ENCODE measurements around the gene PREX1.
A peak's percentile ranks its signal among the peaks of the same experiment; 100 is the strongest.

The PREX1 gene

GRCh38 chr20:48680650-48681049 is 147.1 kb downstream of the PREX1 start:
- no peak for DNase-seq

- no peak for DNase-seq
Measured at GRCh38 chr20:48679599-48679998, 148.2 kb downstream of the PREX1 start.

DNA sequence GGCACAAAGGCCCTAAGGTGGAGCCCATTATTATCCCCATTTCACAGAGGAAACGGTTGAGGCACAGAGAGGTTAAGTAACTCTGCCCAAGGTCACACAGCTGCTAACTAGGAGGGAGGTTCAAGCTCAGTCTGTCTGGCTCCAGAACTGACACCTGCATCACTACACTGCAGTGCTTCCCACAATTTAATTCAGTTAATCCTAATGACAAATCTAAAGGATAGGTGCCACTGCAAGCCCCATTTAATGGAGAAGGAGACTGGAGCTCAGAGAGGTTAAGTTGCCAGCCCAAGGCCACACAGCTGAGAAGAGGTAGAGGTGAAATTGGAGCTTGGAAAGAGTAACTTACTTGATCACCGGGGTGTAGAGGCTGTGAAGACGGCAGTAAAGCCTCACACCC is 148.8 kb downstream of the PREX1 start:
- no peak for DNase-seq

- no peak for DNase-seq
Measured at GRCh38 chr20:48678421-48678820, 149.4 kb downstream of the PREX1 start.

DNA sequence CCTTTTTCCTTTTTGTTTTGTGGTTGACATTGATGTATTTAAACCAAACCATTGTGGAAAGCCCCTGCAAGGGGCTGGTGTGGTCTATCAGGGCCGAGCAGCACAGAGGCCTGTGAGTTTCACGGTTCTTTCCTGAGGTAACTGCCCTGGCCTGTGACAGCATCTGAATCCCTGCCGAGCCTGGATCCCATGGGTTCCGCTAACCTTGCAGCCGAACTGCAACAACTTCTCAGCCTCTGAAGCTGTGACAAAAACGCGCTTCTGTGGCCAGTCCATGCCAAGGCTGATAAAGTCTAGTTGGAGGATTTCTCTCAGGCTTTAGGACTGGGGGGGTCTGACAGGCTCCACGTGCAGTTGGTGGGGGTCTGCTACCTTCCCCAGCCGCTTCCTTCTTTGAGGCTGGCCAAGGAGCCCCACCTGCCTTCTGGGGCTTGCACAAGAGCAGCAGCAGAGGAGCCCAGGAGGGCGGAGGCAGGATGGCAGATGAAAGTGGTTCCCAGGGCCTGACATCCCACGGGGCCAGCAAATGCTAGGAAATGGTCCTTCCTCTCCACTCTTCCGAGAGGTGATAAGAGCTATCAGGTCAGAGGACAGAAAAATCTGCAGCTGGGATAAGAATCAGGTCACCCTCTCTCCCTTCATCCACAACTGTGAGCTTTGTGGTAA is 150.9 kb downstream of the PREX1 start:
- DNase-seq: no peak

- DNase-seq: no peak
Measured at GRCh38 chr20:48676125-48676524, 151.7 kb downstream of the PREX1 start.

DNA sequence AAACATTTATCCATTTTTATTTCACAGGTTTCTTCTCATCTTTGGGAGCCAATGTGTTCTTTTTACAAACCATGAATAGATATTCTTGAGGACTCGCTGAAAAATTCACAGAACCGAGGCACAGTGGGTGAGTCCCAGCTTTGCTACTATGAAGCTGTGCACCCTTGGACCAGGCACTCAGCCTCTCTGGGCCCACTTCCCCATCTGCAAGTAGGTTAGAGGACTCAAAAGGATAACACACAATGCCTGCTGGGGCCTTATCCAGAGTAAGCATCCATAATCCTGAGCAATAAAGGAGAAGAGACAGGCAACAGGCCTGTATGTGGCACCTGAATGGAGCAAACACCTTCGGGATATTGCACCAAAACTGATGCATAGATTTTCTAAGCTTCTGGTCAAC is 153.3 kb downstream of the PREX1 start:
- DNase-seq: no peak

DNA sequence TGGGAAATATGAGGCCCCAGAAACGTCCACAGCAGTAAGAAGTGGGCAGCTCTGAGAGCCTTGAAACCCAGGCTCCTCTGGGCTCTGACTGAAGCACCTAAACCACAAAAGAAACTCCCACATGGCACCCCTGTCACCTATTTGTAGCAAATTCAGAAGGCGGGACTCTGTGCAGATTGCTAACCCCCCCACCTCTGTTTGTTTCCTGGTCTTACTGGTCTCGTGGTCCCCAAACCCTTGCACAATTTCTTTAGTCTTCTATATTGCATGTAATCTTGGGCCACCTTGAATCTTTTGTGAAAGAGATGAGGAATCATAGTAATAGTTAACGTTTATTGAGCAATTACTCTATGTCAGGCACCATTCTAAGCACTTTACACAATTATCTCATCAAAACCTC is 154.3 kb downstream of the PREX1 start:
- no peak for DNase-seq

- DNase-seq: no peak
Measured at GRCh38 chr20:48672324-48672723, 155.5 kb downstream of the PREX1 start.

DNA sequence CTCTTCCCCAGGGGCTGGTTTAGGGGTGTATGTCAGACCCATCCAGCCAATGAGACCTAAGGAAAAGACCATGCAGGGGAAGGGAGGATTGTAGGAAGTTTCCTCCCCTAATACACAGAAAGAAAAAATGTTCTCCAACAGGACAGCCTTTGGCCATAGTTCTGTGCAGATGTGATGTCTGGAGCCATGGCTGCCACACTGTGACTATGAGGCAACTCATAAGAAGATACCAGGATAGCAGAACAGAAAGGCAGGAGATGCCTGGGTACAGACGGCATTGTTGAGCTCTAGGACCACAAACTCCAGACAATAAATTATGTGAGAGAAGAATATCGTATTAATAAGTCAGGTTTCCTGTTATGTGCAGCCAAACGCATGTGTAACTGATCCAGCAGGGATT is 156.7 kb downstream of the PREX1 start:
- DNase-seq: no peak

- DNase-seq: no peak
Measured at GRCh38 chr20:48669946-48670605, 157.7 kb downstream of the PREX1 start.

- DNase-seq: peak in 10 of 14 donors; percentile 28 to 90 (median 54)
Measured at GRCh38 chr20:48668451-48668946, 159.3 kb downstream of the PREX1 start.

DNA sequence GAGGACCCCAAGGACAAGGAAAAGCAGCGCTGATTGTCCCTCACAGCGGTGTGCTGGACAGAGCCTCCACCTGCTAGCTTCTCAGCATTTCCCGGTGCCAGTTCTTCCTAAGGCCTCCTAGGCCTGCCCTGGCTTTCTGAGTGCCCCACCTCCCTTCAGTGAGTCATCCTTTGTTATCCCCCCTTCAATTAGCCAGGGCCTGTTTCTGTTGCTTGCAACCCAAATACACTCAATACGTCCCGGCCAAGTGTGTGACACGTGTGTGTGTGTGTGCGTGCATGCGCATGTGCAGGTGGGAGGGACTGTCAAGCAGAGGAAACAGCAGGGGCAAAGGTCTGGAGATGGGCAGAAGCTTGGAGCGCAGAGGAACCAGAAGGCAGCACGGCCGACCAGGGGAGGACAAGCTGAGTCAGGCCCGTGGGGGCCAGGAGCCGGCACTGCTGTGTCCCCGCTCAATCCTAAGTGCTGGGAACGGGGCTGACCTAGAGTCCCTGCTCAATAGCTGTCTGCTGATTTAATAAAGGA is 159.8 kb downstream of the PREX1 start:
- DNase-seq: peak in 5 of 14 donors; percentile 29 to 90 (median 59)

DNA sequence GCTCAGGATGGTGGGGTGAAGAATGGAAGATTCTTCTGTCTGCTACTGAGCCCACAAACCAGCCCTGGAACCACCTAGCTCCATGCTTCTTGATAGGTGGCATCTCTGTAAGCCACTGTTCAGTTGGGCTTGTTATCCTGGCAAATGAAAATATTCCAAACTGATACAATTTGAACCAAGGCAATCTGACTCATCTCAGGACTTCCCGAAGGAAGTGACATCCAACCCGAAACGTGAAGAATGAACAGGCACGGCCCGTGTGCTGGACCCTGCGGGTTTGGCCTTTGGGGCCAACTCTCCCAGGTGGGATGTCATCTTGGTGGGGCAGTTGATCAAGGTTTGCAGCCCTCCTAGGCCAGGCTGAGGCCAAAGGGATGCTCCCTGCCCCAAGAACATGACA is 160.3 kb downstream of the PREX1 start:
- DNase-seq: no peak

DNA sequence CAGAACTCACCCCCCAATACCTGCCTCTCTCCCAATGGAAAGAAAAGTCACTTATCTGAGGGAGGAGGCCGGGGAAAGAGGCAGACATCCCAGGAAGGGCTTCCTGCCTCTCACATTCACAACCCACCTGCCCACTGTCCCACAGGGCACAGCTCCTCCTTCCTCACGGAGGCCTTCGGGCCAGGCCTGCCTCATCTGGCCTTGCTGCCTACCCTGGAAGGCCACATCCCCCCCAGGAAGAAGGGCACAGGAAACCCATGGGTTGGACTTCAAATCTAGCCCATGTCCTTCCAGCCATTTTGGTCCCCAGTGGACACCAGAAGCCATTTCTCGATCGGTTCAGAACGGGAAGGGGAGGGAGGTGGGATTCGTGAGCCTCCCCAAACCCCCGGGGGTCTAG is 162.0 kb downstream of the PREX1 start:
- no peak for DNase-seq

GRCh38 chr20:48662711-48663110 is 165.1 kb downstream of the PREX1 start:
- no peak for DNase-seq

- DNase-seq: no peak
Measured at GRCh38 chr20:48661575-48662455, 166.0 kb downstream of the PREX1 start.

- no peak for DNase-seq
Measured at GRCh38 chr20:48660788-48661187, 167.0 kb downstream of the PREX1 start.

DNA sequence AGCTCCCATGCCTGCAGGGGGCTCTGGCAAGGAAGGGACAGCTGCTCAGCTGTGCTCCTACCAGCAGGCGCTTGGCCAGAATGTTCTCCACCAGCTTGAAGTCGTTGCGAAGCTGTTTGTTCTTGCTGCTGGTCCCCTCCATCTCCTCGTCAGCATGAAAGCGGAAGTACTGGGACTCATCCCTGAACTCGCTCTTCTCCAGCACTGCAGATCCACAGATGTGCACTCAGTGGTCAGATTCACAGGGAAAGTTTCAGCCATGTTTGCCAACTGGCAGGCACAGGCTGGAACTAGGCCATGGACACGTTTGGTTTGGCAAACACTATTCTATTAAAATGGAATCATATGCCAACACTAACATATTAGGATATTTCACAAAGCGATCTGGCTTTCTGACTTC is 167.9 kb downstream of the PREX1 start:
- DNase-seq: no peak

GRCh38 chr20:48658505-48658904 is 169.3 kb downstream of the PREX1 start:
- no peak for DNase-seq

DNA sequence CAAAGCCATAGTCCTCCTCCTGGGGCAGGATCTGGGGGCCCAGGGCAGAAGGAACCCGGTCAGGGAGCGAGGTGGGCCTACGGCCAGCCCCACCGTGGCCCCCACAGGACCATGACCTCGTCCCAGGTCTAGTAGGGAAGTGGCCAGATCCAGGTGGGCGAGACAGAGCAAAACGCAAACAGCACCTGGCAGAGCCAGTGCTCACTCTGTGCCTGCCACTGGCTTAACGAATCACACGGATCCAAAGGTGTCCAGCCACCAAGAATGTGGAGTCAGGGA is 169.7 kb downstream of the PREX1 start:
- no peak for DNase-seq

- DNase-seq: peak in 12 of 14 donors; percentile 9 to 72 (median 60)
Measured at GRCh38 chr20:48657426-48658197, 170.2 kb downstream of the PREX1 start.
